Keratinocyte (primary cell): ENCODE results near the gene NTRK1. TPM values are rescaled to one million over a fixed set of nuclear protein-coding genes. Genes with fewer than 3 reads are reported as not detected.
A peak's percentile ranks its signal among the peaks of the same experiment; 100 is the strongest.

Experiments
- DNase-seq: peaks from one replicate; pipeline ENCODE4 v3.0.0-alpha.2; 2011; ENCODE audit warnings: low read depth, missing footprints, low spot score
- FAIRE-seq: peaks from 2 replicates; lab custom pipeline; 2011; peaks lifted over from hg19 to GRCh38; lab: Jason Lieb, UNC
- H2AFZ ChIP-seq: 2 replicates; pipeline ENCODE4 v1.6.0; 2012; ENCODE audit warnings: low read length, control low read depth, inconsistent platforms; ENCODE audit not compliant: control insufficient read depth
- H3K27ac ChIP-seq: 2 replicates; pipeline ENCODE4 v1.5.1; 2011; ENCODE audit warnings: low read length; ENCODE audit not compliant: control insufficient read depth, insufficient read depth
- H3K27me3 ChIP-seq: 3 replicates; pipeline ENCODE4 v1.6.0; 2011; ENCODE audit warnings: low read length; ENCODE audit not compliant: control insufficient read depth, insufficient read depth; ENCODE audit errors: extremely low read depth
- H3K36me3 ChIP-seq, 2 experiments: 2 replicates in 1 of 2; 3 replicates in 1 of 2; pipeline ENCODE4 v1.5.1; 2011; ENCODE audit warnings: low read length in 2 of 2, mild to moderate bottlenecking in 1 of 2; ENCODE audit not compliant: control insufficient read depth in 2 of 2, insufficient read depth in 2 of 2; ENCODE audit errors: extremely low read depth in 1 of 2
- H3K4me1 ChIP-seq: 3 replicates; pipeline ENCODE4 v1.5.1; 2011; ENCODE audit warnings: low read length; ENCODE audit not compliant: control insufficient read depth, insufficient read depth; ENCODE audit errors: extremely low read depth
- H3K4me2 ChIP-seq: 3 replicates; pipeline ENCODE4 v1.6.0; 2011; ENCODE audit warnings: low read depth, low read length; ENCODE audit not compliant: control insufficient read depth, insufficient read depth; ENCODE audit errors: extremely low read depth
- H3K4me3 ChIP-seq, 3 experiments: fragments of 200-600 bp in 1 of 3; sonication (generic) in 1 of 3; 2 replicates in 2 of 3; 3 replicates in 1 of 3; pipeline ENCODE4 v1.5.1; 2011 to 2016; ENCODE audit warnings: low read length in 3 of 3, mild to moderate bottlenecking in 3 of 3, control low read depth in 2 of 3, inconsistent platforms in 1 of 3, low read depth in 1 of 3, mixed read lengths in 1 of 3, mixed run types in 1 of 3, moderate library complexity in 1 of 3; ENCODE audit not compliant: control insufficient read depth in 2 of 3, insufficient read depth in 2 of 3; ENCODE audit errors: extremely low read depth in 1 of 3
- H3K79me2 ChIP-seq: 2 replicates; pipeline ENCODE4 v1.6.0; 2012; ENCODE audit warnings: low read length; ENCODE audit not compliant: control insufficient read depth, insufficient read depth
- H3K9ac ChIP-seq: 3 replicates; pipeline ENCODE4 v1.6.0; 2011; ENCODE audit warnings: low read length; ENCODE audit not compliant: control insufficient read depth, insufficient read depth; ENCODE audit errors: extremely low read depth
- H3K9me1 ChIP-seq: 3 replicates; pipeline ENCODE4 v1.6.0; 2011; ENCODE audit warnings: low read length; ENCODE audit not compliant: control insufficient read depth, insufficient read depth; ENCODE audit errors: extremely low read depth
- H3K9me3 ChIP-seq: 2 replicates; pipeline ENCODE4 v1.5.1; 2012; ENCODE audit warnings: low read depth, low read length; ENCODE audit not compliant: control insufficient read depth
- H4K20me1 ChIP-seq: 3 replicates; pipeline ENCODE4 v1.6.0; 2011; ENCODE audit warnings: low read length; ENCODE audit not compliant: control insufficient read depth, insufficient read depth; ENCODE audit errors: extremely low read depth
- EZH2 ChIP-seq: IDR thresholded peaks from one replicate; pipeline ENCODE4 v1.6.1; 2012; ENCODE audit warnings: inconsistent platforms, mild to moderate bottlenecking, low read length, moderate library complexity
- dilution Hi-C: fragments of 300-500 bp; cut with MboI; formaldehyde crosslinking; loops from one replicate; pipeline ENCODE4 v1.7.0; 2020; ENCODE audit warnings: low sequenced_read_pairs; ENCODE audit not compliant: extremely low pct_ligation_motif_present
- polyA plus RNA-seq, 5 experiments: library from polyadenylated mRNA; depleted of rRNA in 3 of 5; stranded (reverse) in 3 of 5; stranded (forward) in 1 of 5; unstranded in 1 of 5; fragments of >200 nt; gene quantifications; 1 replicate in 1 of 5; 2 replicates in 3 of 5; 3 replicates in 1 of 5; pipeline versions ENCODE4 v1.2.1 to v1.2.3, GENCODE V29; 2011 to 2012; ENCODE audit warnings: missing spikeins in 2 of 5, low read depth in 1 of 5, low replicate concordance in 1 of 5
- TF ChIP-seq, protein P1 (sequence below), 3 experiments: IDR thresholded peaks in 1 of 3; conservative IDR thresholded peaks in 1 of 3; optimal IDR thresholded peaks in 1 of 3; 2 replicates in 2 of 3; 3 replicates in 1 of 3; pipeline versions ENCODE3 to v1.5.1; 2011; ENCODE audit warnings: low read length in 3 of 3, mild to moderate bottlenecking in 3 of 3, moderate library complexity in 2 of 3, control low read depth in 1 of 3, inconsistent platforms in 1 of 3; ENCODE audit not compliant: insufficient read depth in 2 of 3; ENCODE audit errors: extremely low read depth in 1 of 3

The NTRK1 gene
- polyA plus RNA-seq, 1 donor (not counting 4 experiments of a cell fraction or from before 2014, with no cell fraction given), result 0.03 TPM

DNA sequence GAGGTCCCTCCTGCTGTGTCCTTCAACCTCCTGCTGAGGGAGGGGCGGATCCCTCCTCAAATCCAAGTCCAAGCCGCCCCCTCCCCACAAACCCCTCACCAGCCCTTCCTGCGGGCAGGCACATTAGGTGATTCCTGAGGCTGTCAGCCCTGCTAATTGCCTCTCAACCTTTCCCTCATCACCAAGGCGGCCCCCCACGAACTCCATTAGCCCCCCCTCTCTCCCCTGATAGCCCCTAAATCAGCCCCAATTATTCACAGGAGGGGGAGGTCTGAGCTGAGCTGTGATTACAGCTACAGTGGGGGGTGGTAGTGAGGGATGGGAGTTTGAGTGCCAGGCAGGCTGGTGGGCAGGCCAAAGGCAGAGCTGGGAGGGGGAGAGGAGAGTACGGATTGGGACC lies 27.1 kb downstream of the NTRK1 start:
- H2AFZ ChIP-seq, result no peak overlapping the region
- no peaks in the 10 kb centered on the region for H3K9me3 ChIP-seq
- no peak overlapping the region for H3K4me2 ChIP-seq
- H3K27ac ChIP-seq, result no peak overlapping the region
- no peak for FAIRE-seq
- no peaks in the 10 kb centered on the region for H3K36me3 ChIP-seq
- H3K4me1 ChIP-seq, result peaks cover 4% of the 10 kb centered on the region
- no peaks in the 10 kb centered on the region for H3K79me2 ChIP-seq
- no peak overlapping the region for H3K4me3 ChIP-seq
- DNase-seq, result no peak
- H4K20me1 ChIP-seq, result peaks cover 3% of the 10 kb centered on the region
- H3K27me3 ChIP-seq, result peaks cover 33% of the 10 kb centered on the region
- H3K9ac ChIP-seq, result no peak overlapping the region
- TF ChIP-seq EZH2, result no peak
- TF ChIP-seq, protein P1, sequence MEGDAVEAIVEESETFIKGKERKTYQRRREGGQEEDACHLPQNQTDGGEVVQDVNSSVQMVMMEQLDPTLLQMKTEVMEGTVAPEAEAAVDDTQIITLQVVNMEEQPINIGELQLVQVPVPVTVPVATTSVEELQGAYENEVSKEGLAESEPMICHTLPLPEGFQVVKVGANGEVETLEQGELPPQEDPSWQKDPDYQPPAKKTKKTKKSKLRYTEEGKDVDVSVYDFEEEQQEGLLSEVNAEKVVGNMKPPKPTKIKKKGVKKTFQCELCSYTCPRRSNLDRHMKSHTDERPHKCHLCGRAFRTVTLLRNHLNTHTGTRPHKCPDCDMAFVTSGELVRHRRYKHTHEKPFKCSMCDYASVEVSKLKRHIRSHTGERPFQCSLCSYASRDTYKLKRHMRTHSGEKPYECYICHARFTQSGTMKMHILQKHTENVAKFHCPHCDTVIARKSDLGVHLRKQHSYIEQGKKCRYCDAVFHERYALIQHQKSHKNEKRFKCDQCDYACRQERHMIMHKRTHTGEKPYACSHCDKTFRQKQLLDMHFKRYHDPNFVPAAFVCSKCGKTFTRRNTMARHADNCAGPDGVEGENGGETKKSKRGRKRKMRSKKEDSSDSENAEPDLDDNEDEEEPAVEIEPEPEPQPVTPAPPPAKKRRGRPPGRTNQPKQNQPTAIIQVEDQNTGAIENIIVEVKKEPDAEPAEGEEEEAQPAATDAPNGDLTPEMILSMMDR (optimal IDR thresholded peaks at IDR 0.05 in 1 of 3, IDR thresholded peaks at IDR 0.05 in 1 of 3, conservative IDR thresholded peaks at IDR 0.05 in 1 of 3; ENCODE audit: extremely low read depth in 1 of 3, insufficient read depth in 2 of 3, low read length in 3 of 3), result no peak
- dilution Hi-C loops, result no loop called here
- no peaks in the 10 kb centered on the region for H3K9me1 ChIP-seq

DNA sequence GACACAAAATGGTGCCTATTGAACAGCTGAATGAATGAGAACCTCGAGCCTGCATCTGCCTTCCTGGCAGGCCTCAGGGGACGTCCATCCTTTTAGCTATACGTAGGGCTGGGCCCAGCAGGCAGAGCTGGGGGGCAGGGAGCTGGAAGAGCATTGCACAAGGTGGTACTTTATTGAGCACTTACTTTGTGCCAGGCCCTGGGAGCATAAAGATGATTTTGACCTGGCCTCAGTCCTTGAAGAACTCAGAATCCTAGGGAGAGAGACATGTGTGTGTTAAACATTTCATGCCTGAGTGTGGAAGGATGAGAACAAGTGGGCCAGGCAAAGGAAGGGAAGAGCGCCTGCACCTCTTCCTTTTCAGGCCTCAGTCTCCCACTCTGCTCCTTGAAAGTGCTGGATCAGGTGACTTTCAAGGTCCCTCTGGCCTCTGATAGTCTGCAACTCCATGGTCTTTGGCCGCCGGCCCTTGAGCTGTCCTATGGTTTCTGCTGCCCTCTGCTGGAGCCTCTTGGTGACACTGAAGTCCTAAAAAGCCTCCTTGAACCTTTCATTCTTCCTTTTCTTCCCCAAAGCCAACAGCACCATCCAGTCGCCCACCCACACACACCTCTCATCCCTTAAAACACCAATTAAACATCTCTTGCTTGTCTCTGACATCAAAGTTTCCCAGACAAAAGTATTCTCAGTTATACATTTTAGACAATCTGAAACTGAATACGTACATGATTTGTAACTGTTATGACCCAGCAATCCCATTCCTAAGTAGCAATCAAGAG lies 29.3 kb downstream of the NTRK1 start:
- Histone ChIP-seq H3K9me1 (no peaks in the 10 kb centered on the region), H3K27ac (no peak overlapping the region), H3K36me3 (no peaks in the 10 kb centered on the region), H3K4me2 (no peak overlapping the region), H4K20me1 (no peaks in the 10 kb centered on the region), H3K27me3 (peaks cover 19% of the 10 kb centered on the region), H3K9ac (no peak overlapping the region), H3K4me3 (no peak overlapping the region), H3K79me2 (no peaks in the 10 kb centered on the region), H3K9me3 (no peaks in the 10 kb centered on the region), H2AFZ (no peak overlapping the region), H3K4me1 (peaks cover 4% of the 10 kb centered on the region)
- dilution Hi-C loops, result no loop called here
- peak; percentile 5 for FAIRE-seq
- TF ChIP-seq EZH2, result no peak
- TF ChIP-seq, protein P1 (optimal IDR thresholded peaks at IDR 0.05 in 1 of 3, IDR thresholded peaks at IDR 0.05 in 1 of 3, conservative IDR thresholded peaks at IDR 0.05 in 1 of 3; ENCODE audit: extremely low read depth in 1 of 3, insufficient read depth in 2 of 3, low read length in 3 of 3), result peak; percentile 79 to 90 (median 81)
- DNase-seq, result no peak
